H1 (cell line): ENCODE data around the gene ARMC5. TPM values are rescaled to one million over a fixed set of nuclear protein-coding genes. Genes with fewer than 3 reads are reported as not detected.

Experiments used
- CTCF ChIA-PET: fragments of 300-600 bp; sonication (Branson Sonifier 250); formaldehyde crosslinking; loops from one replicate; lab custom pipeline; 2021; ENCODE audit not compliant: partially characterized antibody; lab: Charles Lee
- POLR2A ChIA-PET: fragments of 300-600 bp; sonication (Branson Sonifier 250); formaldehyde crosslinking; loops from one replicate; lab custom pipeline; 2021; ENCODE audit warnings: inconsistent platforms; ENCODE audit not compliant: partially characterized antibody; lab: Charles Lee
- DNase-seq, 2 experiments: peaks; one replicate each; pipeline versions ENCODE4 v3.0.0 to v3.0.0-alpha.2; 2010 to 2022; ENCODE audit warnings: low spot score in 2 of 2, low read depth in 1 of 2, mixed read lengths in 1 of 2
- FAIRE-seq: peaks from 2 replicates; lab custom pipeline; 2011; peaks lifted over from hg19 to GRCh38; lab: Jason Lieb, UNC
- H2AFZ ChIP-seq: 2 replicates; pipeline ENCODE4 v1.8.1; 2012; ENCODE audit warnings: low read length, inconsistent platforms
- H2AK5ac ChIP-seq: 2 replicates; pipeline ENCODE4 v1.6.1; 2013; ENCODE audit warnings: low read depth, low read length
- H2BK120ac ChIP-seq: replicated peaks from 2 replicates; pipeline ENCODE3; 2013; ENCODE audit warnings: low read depth, low read length, inconsistent platforms
- H2BK12ac ChIP-seq: 2 replicates; pipeline ENCODE4 v1.6.1; 2013; ENCODE audit warnings: low read depth, low read length
- H2BK15ac ChIP-seq: 2 replicates; pipeline ENCODE4 v1.6.1; 2013; ENCODE audit warnings: low read length
- H2BK20ac ChIP-seq: 2 replicates; pipeline ENCODE4 v1.6.1; 2013; ENCODE audit warnings: low read length
- H2BK5ac ChIP-seq: 2 replicates; pipeline ENCODE4 v1.6.1; 2013; ENCODE audit warnings: low read depth, low read length
- H3K14ac ChIP-seq: 2 replicates; pipeline ENCODE4 v1.6.1; 2013; ENCODE audit warnings: inconsistent platforms; ENCODE audit not compliant: insufficient read length
- H3K18ac ChIP-seq: 2 replicates; pipeline ENCODE4 v1.6.1; 2013; ENCODE audit warnings: low read length; ENCODE audit errors: extremely low read depth
- H3K23ac ChIP-seq: 2 replicates; pipeline ENCODE4 v1.6.1; 2013; ENCODE audit warnings: inconsistent platforms; ENCODE audit not compliant: insufficient read length
- H3K23me2 ChIP-seq: 2 replicates; pipeline ENCODE4 v1.6.1; 2013; ENCODE audit warnings: low read depth, low read length
- H3K27ac ChIP-seq: 2 replicates; pipeline ENCODE4 v1.6.1; 2011; ENCODE audit warnings: low read depth, low read length, inconsistent platforms
- H3K27me3 ChIP-seq, 4 experiments: replicated peaks in 1 of 4; 1 replicate in 1 of 4; 2 replicates in 3 of 4; pipeline versions ENCODE4 v1.6.1 to v1.8.1; 2011 to 2013; ENCODE audit warnings: low read length in 3 of 4, mild to moderate bottlenecking in 3 of 4, inconsistent platforms in 2 of 4, mixed read lengths in 2 of 4, moderate library complexity in 1 of 4; ENCODE audit not compliant: control insufficient read depth in 3 of 4, insufficient read depth in 3 of 4; ENCODE audit errors: extremely low read depth in 1 of 4
- H3K36me3 ChIP-seq, 4 experiments: 2 replicates each; pipeline versions ENCODE4 v1.6.1 to v1.8.1; 2011 to 2013; ENCODE audit warnings: mild to moderate bottlenecking in 4 of 4, low read length in 3 of 4, moderate library complexity in 2 of 4, control low read depth in 1 of 4, inconsistent platforms in 1 of 4; ENCODE audit not compliant: insufficient read depth in 4 of 4, control insufficient read depth in 2 of 4
- H3K4ac ChIP-seq: replicated peaks from 2 replicates; pipeline ENCODE3; 2013; ENCODE audit warnings: low read length, low read depth, mixed read lengths, inconsistent platforms; ENCODE audit not compliant: insufficient read length
- H3K4me1 ChIP-seq, 4 experiments: replicated peaks in 1 of 4; 1 replicate in 1 of 4; 2 replicates in 3 of 4; pipeline versions ENCODE4 v1.6.1 to v1.8.1; 2011 to 2013; ENCODE audit warnings: low read length in 3 of 4, inconsistent platforms in 2 of 4, mixed read lengths in 1 of 4; ENCODE audit not compliant: insufficient read depth in 4 of 4, control insufficient read depth in 3 of 4
- H3K4me2 ChIP-seq, 2 experiments: 2 replicates each; pipeline versions ENCODE4 v1.6.1 to v1.8.1; 2011 to 2013; ENCODE audit warnings: low read depth in 2 of 2, low read length in 2 of 2, control low read depth in 1 of 2, inconsistent platforms in 1 of 2, mild to moderate bottlenecking in 1 of 2; ENCODE audit not compliant: insufficient read depth in 1 of 2
- H3K4me3 ChIP-seq, 4 experiments: fragments of 200-600, 300-600 bp in 1 of 4; sonication (generic), shearing (Covaris generic), sonication (Bioruptor Twin) in 1 of 4; 2 replicates each; pipeline versions ENCODE4 v1.5.1 to v1.8.1; 2011 to 2016; ENCODE audit warnings: low read length in 4 of 4, low read depth in 3 of 4, control low read depth in 2 of 4, inconsistent platforms in 2 of 4, mild to moderate bottlenecking in 2 of 4, mixed read lengths in 1 of 4, moderate library complexity in 1 of 4; ENCODE audit not compliant: insufficient read depth in 2 of 4; ENCODE audit errors: extremely low read depth in 1 of 4
- H3K56ac ChIP-seq: replicated peaks from 2 replicates; pipeline ENCODE3; 2013; ENCODE audit warnings: low read depth, mild to moderate bottlenecking, mixed read lengths, low read length, inconsistent platforms; ENCODE audit not compliant: insufficient read length
- H3K79me1 ChIP-seq: 2 replicates; pipeline ENCODE4 v1.6.1; 2013; ENCODE audit warnings: low read depth, low read length, control low read depth
- H3K79me2 ChIP-seq, 2 experiments: 2 replicates each; pipeline versions ENCODE4 v1.6.1 to v1.8.1; 2012 to 2013; ENCODE audit warnings: low read length in 2 of 2, mild to moderate bottlenecking in 2 of 2, inconsistent platforms in 1 of 2; ENCODE audit not compliant: insufficient read depth in 2 of 2, control insufficient read depth in 1 of 2
- H3K9ac ChIP-seq, 4 experiments: replicated peaks in 1 of 4; 1 replicate in 1 of 4; 2 replicates in 3 of 4; pipeline versions ENCODE4 v1.6.1 to v1.8.1; 2011 to 2013; ENCODE audit warnings: low read depth in 3 of 4, low read length in 3 of 4, control low read depth in 2 of 4, mild to moderate bottlenecking in 2 of 4, moderate library complexity in 2 of 4, inconsistent platforms in 1 of 4; ENCODE audit errors: extremely low read depth in 1 of 4
- H3K9me3 ChIP-seq, 2 experiments: 2 replicates each; pipeline versions ENCODE4 v1.6.1 to v1.8.1; 2012 to 2013; ENCODE audit warnings: mild to moderate bottlenecking in 2 of 2, moderate library complexity in 2 of 2, control low read depth in 1 of 2, inconsistent platforms in 1 of 2, low read depth in 1 of 2, low read length in 1 of 2, mixed read lengths in 1 of 2; ENCODE audit not compliant: insufficient read depth in 2 of 2
- H4K20me1 ChIP-seq, 2 experiments: replicated peaks in 1 of 2; 2 replicates each; pipeline versions ENCODE3 to v1.8.1; 2011 to 2013; ENCODE audit warnings: inconsistent platforms in 2 of 2, low read length in 2 of 2, mild to moderate bottlenecking in 1 of 2; ENCODE audit not compliant: insufficient read depth in 2 of 2, control insufficient read depth in 1 of 2
- H4K5ac ChIP-seq: 2 replicates; pipeline ENCODE4 v1.6.1; 2013; ENCODE audit warnings: low read length, low read depth, mixed read lengths, inconsistent platforms; ENCODE audit not compliant: insufficient read length
- H4K8ac ChIP-seq: 2 replicates; pipeline ENCODE4 v1.8.0; 2013; ENCODE audit warnings: mild to moderate bottlenecking, moderate library complexity, low read length, inconsistent platforms; ENCODE audit not compliant: insufficient read depth; ENCODE audit errors: extremely low read depth
- H4K91ac ChIP-seq: replicated peaks from 2 replicates; pipeline ENCODE3; 2013; ENCODE audit warnings: low read length, mixed read lengths, inconsistent platforms; ENCODE audit not compliant: insufficient read length
- BRCA1 ChIP-seq: IDR thresholded peaks from 2 replicates; pipeline ENCODE4 v1.6.1; 2012; ENCODE audit warnings: low read depth, low read length, improper control_type of control experiment
- CBX8 ChIP-seq: fragments of 300-800, 300-1000 bp; sonication (generic); IDR thresholded peaks from 2 replicates; pipeline ENCODE4 v1.7.1; 2016; ENCODE audit warnings: low read depth, low read length, borderline replicate concordance
- EGR1 ChIP-seq: IDR thresholded peaks from 2 replicates; pipeline ENCODE4 v1.6.1; 2011; ENCODE audit warnings: low read depth, low read length, borderline replicate concordance
- HDAC2 ChIP-seq, 2 experiments: fragments of 300-600 bp in 1 of 2; sonication (generic) in 1 of 2; IDR thresholded peaks; 2 replicates each; pipeline ENCODE4 v1.6.1; 2011 to 2012; ENCODE audit warnings: low read depth in 2 of 2, low read length in 2 of 2, mild to moderate bottlenecking in 2 of 2, moderate library complexity in 2 of 2, borderline replicate concordance in 1 of 2, inconsistent platforms in 1 of 2
- WGBS, 2 experiments: shearing (Covaris generic) in 1 of 2; methylation state at CpG; one replicate each; pipeline versions ENCODE4 v1.1.6 to v1.1.7; 2013 to 2015; ENCODE audit warnings: low lambda C conversion rate in 2 of 2, mixed read lengths in 2 of 2, inconsistent platforms in 1 of 2, low coverage in 1 of 2, missing lambda C conversion rate in 1 of 2; ENCODE audit not compliant: insufficient replicate concordance in 2 of 2, insufficient coverage in 1 of 2, insufficient read length in 1 of 2; ENCODE audit errors: extremely low coverage in 1 of 2, missing lambda C conversion rate in 1 of 2; 5-methylcytosine and 5-hydroxymethylcytosine counted together
- polyA plus RNA-seq, 7 experiments: library from polyadenylated mRNA; depleted of rRNA in 3 of 7; stranded (reverse) in 5 of 7; unstranded in 2 of 7; fragments of >200 nt in 5 of 7; fragments of 200-250 nt in 2 of 7; gene quantifications; 1 replicate in 5 of 7; 2 replicates in 1 of 7; 4 replicates in 1 of 7; pipeline versions ENCODE4 v1.2.1 to v1.2.3, GENCODE V29; 2011 to 2013; ENCODE audit warnings: missing spikeins in 2 of 7, mixed read lengths in 2 of 7
- total RNA-seq: library from RNA; stranded (reverse); fragmentation: NEBNext Ultra II Directional; extraction: Animal tissue kit (Norgen Biotek cat#: 25700); gene quantifications from 2 replicates; pipeline ENCODE4 v1.2.1, GENCODE V29; 2021

Gene ARMC5
- total and polyA plus RNA-seq, 2 of the 8 experiments (the other 6 are each of a cell fraction or from before 2014, with no cell fraction given): 7.8 to 8.7 TPM

- H3K9me3 ChIP-seq: peaks cover 5 to 6% of the 10 kb centered on the region in 2 experiments
- CTCF ChIA-PET: interaction anchor here (1.2 to 2.5 kb wide), 3 partner anchors 20 to 37 kb away, joined by 3 to 9 read pairs (median 3); partner anchors contain the start of gene ZNF843
- H3K56ac ChIP-seq: no peak overlapping the region
- no peak for FAIRE-seq
- H3K27ac ChIP-seq: no peak overlapping the region
- DNase-seq: no peak
- WGBS, 2 experiments: 84% methylated on average over 12 of the region's 12 CpGs; no CpG with 5 or more reads in 1 of the 2 experiments
- peaks cover 2% of the 10 kb centered on the region; the same call in 1 of the 2 replicates for H3K23me2 ChIP-seq
- H2BK20ac ChIP-seq: no peak overlapping the region
- no peaks in the 10 kb centered on the region for H3K79me1 ChIP-seq
- H2AK5ac ChIP-seq: no peak overlapping the region
- no peak overlapping the region for H3K4me2 ChIP-seq
- no peak overlapping the region for H3K4ac ChIP-seq
- H3K79me2 ChIP-seq: no peaks in the 10 kb centered on the region
- H3K4me3 ChIP-seq: no peak overlapping the region
- POLR2A ChIA-PET: no interaction called here
- H3K14ac ChIP-seq: no peak overlapping the region
- no peak overlapping the region for H2BK15ac ChIP-seq
- no peak overlapping the region for H3K18ac ChIP-seq
- no peak overlapping the region; the same call in 1 of the 2 replicates for H2AFZ ChIP-seq
- no peak overlapping the region for H3K23ac ChIP-seq
- H2BK12ac ChIP-seq: no peak overlapping the region
- no peak overlapping the region for H2BK120ac ChIP-seq
- TF ChIP-seq BRCA1: no peak
- no peak for TF ChIP-seq CBX8
- no peak for TF ChIP-seq HDAC2 (IDR thresholded peaks at IDR 0.05; ENCODE audit: borderline replicate concordance in 1 of 2, low read depth in 2 of 2, low read length in 2 of 2)
- no peak for TF ChIP-seq EGR1
- no peak overlapping the region for H4K5ac ChIP-seq
- no peak overlapping the region; a peak in 1 of 7 replicates for H3K9ac ChIP-seq
- H4K91ac ChIP-seq: no peak overlapping the region
- H3K36me3 ChIP-seq: no peaks in the 10 kb centered on the region
- H4K20me1 ChIP-seq: no peaks in the 10 kb centered on the region
- H4K8ac ChIP-seq: no peak overlapping the region
- H3K27me3 ChIP-seq: peaks cover 5 to 25% (median 22%) of the 10 kb centered on the region in 4 experiments
- no peaks in the 10 kb centered on the region; a peak in 1 of 7 replicates for H3K4me1 ChIP-seq
- H2BK5ac ChIP-seq: no peak overlapping the region
Observed at GRCh38 chr16:31423801-31424200, 35.5 kb upstream of the ARMC5 start.
